Esophagus squamous epithelium (tissue), 4 donors: ENCODE measurements around the gene CLDN6.

Source experiments
- CTCF ChIP-seq, 6 experiments: fragments of 450-650 bp in 4 of 6; fragments of 200-600 bp in 2 of 6; sonication (generic) in 2 of 6; IDR thresholded peaks; one replicate each; pipeline ENCODE4 v1.5.1; 2016 to 2019; ENCODE audit warnings: antibody characterized with exemption in 6 of 6, mild to moderate bottlenecking in 4 of 6, moderate library complexity in 4 of 6
- POLR2A ChIP-seq, 4 donors: fragments of 450-650 bp; IDR thresholded peaks; one replicate each; pipeline ENCODE4 v1.6.1; 2017; ENCODE audit warnings: antibody characterized with exemption in 4 of 4, mild to moderate bottlenecking in 4 of 4, moderate library complexity in 3 of 4

DNA sequence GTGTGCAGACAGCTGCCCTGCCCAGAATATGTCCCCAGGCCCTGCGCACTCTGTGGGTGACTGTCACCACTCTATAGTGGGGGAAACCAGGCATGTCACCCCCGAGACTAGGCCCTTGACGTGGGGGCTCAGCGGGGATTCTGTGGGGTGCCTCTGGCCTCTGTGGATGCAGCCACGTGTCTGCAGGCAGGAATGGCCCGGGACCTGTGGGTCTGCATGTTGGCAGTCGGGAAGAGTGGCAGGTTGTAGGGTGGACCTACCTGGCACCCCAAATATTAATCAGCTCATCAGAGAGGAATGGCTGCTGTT is 48.4 kb upstream of the CLDN6 start:
- TF ChIP-seq CTCF (IDR thresholded peaks at IDR 0.05), result no peak
- no peak for TF ChIP-seq POLR2A (IDR thresholded peaks at IDR 0.05)
